GM19395 (cell line): ENCODE data around the gene FOXP1.

Source experiments
- ATAC-seq: cut with Tn5 transposase; IDR thresholded peaks from one replicate; pipeline ENCODE4 v1.9.1; 2021; ENCODE audit warnings: mild to moderate bottlenecking, moderate library complexity; ENCODE audit not compliant: unreplicated experiment

FOXP1 gene

DNA sequence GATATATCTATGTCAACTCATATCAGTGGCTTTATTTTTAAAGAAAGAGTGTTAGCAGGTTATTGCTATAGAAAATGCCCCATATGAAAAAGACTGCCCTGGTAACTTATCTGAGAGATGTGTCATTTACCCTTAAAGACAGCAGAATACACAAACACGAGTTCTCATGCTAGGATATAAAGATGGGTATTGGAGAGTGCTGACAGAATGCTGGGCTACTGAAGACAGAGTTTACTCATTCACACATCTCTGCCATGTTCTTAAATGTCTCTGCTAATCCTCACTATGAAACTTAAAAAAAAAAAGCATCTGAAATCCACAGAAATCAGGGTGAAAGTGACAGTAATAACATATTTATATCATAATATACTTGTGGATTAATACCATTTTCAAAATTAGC is 126.7 kb downstream of the FOXP1 start:
- ATAC-seq = no peak

DNA sequence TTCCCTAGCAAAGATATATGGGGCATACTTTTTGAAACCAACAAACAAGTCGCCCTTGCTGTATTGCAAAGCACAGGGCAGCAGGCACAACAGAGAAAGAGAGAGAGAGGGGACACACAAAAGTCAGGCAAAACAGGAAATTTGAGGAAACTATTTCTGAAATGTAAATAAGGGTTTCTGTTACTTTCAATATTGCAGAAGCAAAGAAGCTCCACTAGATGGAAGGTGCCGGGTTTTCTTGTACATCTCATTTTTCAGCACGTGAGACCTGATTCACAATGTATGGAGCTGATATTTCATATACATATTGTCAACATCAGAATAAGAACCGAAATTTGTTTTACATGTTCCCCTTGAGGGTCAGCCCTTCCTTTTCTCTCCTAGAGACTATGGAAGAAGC is 127.4 kb downstream of the FOXP1 start:
- no peak for ATAC-seq

DNA sequence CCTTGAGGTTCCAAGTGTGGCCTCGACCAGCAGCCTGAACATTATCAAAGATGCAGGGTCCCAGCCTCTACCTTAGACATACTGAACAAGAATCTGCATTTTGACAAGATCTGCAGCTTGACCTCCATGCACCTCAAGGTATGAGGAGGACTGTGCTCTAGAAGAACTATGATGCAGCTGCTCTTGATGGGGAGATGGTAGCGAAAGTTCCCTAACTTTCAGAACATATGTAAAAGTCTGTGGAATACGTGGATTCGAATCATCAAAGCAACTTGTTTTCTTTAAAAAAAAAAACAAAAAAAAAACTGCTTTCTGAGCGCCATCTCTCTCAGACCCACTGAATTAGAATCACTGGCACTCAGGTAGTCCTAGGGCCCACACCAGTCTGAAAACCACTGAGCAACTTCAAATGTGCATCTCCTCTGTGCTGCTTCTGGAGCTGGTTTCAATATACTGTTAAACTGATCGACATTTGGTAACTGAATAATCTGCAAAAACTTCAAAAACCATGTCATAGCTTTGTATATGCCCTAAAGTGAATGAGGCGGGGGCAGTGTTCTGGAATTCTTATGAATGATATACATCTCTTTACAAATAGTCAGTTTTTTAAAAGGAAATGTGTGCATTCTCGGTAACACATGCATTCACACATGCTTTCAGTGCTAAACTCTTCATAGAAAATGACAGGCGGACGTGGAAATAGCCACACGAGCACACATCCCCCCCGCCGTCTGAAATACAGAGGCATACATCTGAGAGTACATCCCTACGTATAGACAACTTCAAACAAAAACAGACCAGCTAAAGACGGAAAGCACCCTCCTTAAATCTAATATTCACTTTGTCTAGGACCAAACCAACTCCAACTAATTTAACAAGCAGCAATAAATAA is 128.8 kb downstream of the FOXP1 start:
- no peak for ATAC-seq

DNA sequence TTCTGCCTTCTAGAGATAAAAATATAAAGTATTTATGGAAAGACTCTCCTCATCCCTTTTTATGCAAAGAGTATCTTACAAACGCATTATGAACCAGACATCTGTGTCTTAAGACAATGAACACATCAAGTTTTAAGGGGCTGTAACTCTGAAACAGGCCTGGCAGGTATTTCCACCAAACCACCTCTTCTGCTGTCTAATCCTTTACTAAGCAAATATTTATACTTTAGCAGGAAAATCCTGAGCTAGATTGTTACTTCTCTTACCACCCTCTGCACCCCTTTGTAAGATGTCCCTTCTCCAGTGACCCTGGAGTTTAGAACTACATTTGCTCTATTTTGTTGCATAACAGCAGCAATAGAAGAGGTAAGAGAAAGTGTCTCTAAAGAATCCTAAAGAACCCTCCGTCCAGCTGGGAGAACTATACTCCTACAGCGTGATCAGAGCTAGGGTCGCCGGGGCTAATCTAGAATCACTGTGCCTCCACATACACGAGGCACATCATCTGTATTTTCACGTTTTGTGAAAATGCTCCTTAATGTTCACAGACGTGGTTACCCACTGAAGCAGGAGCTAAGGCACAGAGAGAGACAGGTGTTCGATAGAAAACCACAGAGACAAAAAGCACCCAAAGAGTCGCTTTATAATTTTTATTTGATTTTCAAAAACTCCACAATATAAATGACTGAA is 129.6 kb downstream of the FOXP1 start:
- ATAC-seq = no peak

DNA sequence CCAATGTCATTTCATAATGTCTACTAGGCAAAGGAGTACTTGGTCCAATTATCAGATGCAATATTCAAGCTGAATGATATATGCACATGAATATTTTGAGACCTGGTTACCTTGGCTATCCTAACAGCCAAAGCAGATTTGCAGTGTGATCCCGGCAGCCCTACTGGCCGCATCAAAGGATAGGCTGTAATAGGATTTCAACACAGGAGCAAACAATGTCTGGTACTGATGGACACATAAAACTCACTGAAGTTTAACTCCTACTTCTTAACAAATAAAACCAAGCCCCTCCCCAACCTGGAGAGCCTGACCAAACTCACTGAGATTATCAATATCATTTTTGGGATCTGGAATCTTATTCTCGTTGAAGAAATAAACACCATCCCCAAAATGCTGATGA is 130.2 kb downstream of the FOXP1 start:
- ATAC-seq = no peak

DNA sequence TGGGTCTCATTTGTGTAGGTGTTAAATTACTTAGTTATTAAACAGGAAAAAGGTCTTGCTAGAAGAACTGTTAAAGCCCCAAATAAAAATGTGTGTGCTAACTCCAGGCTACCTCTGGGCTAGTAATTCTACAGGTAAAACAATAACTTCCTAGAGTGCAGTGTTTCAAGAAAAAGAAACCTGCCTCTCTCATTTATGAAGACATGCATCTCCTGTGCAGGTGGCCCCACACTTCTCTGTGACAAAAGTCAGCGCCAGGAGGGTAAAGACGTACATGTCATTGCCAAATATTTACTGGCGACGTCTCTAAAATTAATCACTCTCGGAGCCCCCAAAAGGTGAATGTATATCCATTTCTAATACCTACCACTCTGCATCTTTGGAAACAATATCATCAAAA is 131.7 kb downstream of the FOXP1 start:
- no peak for ATAC-seq

DNA sequence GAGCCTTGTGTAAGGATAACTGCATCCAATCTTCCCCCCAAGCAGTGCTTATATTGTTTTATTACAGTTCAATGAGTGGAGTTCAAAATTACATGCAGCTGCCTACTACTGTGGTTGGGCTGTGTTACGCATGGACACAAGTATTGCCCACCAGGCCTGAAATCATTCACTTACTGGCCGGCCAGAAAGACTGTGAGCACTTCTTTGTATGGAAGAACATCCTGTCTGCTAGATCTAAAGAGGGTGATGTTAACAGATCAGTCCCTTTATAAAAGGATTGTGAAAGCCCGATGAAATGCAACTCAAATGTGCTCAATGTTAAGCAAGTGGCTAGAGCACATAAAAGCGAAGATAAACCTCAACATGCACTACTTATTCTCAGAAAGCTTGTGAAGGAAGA is 132.5 kb downstream of the FOXP1 start:
- no peak for ATAC-seq

DNA sequence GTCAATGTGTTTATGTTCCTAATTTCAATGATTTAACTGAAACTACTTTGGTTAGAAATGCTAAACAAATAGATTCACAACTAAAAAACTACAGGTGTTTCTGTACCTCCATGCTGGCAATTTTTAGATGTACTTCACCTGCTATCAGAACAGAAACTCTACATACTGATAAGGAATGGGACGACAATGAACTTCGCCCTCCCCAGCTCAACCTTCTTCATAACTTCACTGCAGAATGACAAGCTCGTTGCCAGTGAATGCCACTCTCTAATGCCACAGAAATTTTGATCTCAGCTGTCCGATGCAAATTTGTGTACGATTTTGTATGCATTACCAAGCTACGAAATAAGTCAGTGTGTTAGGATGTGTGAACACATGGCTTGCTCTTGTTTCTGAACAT is 133.4 kb downstream of the FOXP1 start:
- no peak for ATAC-seq

DNA sequence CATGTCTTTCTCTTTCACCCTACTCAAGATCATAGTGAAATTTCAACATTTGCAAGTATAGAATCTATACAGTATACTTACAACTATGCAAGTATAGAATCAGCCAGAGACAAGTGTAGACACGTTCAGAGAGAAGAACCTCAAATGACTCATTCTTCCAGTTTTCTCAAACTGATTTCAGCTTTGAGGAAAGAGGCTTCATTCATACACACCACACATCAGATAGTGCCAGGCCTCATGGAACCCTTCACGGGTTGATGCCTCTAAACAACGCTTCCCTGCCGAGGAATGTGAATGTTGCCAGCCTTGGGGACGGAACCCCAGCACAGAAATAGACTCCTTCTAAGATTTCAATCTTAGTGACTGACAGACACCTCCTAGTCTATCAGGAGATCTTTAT is 135.7 kb downstream of the FOXP1 start:
- no peak for ATAC-seq

DNA sequence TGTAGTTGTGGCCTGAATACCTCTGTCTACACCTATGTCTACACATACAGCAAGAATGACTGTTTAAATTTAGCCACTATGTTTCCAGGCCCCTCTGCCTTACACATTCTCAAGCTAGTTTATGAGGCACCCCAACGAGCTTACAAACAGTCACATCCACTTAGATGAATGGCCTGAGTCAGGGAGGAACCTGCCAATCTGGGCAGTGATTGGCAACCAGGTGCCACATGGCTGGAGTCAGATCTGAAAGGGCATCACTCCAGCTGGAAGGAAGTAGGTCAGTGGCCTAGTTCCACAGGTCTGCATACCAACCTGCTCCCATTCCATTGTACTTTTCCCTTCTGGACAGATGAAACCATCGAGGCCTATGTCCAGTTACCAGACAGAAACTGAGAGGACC is 136.3 kb downstream of the FOXP1 start:
- ATAC-seq = no peak

DNA sequence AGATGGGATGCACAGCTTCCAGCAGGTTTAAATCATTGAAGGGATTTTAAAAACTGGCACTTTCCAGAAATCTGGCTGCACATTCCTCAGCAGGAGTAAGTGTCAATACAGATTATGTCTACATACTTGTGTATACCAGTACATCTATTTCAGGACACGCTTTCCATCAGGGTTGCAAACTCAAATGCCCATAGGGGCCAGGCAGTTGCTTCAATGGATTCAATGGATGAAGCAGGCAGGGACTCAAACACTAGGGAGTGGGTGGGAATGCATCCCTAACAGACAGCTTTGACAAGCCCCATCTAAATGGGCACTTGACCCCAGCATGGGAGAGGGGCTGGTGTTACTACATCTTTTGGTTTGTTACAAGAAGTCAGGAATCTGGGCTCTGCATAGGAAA is 136.8 kb downstream of the FOXP1 start:
- no peak for ATAC-seq

DNA sequence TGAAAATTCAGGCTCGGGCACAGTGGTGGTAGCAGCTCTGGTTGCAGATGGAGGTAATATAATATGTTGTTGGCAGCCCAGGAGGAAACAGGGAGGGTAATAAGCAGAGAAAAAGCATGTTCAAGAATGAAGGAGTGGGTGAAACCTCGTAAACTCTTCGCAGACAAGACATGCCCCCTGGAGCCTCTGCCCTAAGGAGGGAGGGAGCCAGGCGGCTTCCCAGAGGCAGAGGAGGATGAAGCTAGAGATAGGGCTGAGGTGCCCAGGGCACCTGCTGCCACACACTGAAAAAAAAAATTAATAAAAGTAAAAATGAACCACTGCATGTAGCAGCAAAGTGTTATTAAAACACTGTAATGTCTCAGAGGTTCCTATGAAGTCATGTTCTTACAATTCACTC is 137.3 kb downstream of the FOXP1 start:
- ATAC-seq = no peak

DNA sequence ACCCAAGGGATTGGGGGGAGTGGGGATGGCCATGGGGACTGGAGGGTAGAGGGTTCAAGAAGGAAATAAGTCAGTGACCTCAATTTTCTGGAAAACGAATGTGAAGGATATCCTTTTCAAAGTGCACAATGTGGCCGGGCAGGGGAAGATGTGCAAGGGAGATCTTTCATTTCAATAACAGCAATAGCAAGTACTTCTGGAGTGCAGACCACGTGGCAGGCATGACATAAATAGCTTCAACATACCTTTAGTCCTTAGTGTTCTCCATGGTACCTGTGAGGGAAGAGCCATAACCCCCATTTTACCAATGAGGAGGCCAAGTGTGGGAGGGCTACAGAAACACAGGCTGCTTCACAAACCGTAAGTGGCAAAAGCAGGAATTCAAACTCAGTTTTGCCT is 138.7 kb downstream of the FOXP1 start:
- ATAC-seq = no peak

DNA sequence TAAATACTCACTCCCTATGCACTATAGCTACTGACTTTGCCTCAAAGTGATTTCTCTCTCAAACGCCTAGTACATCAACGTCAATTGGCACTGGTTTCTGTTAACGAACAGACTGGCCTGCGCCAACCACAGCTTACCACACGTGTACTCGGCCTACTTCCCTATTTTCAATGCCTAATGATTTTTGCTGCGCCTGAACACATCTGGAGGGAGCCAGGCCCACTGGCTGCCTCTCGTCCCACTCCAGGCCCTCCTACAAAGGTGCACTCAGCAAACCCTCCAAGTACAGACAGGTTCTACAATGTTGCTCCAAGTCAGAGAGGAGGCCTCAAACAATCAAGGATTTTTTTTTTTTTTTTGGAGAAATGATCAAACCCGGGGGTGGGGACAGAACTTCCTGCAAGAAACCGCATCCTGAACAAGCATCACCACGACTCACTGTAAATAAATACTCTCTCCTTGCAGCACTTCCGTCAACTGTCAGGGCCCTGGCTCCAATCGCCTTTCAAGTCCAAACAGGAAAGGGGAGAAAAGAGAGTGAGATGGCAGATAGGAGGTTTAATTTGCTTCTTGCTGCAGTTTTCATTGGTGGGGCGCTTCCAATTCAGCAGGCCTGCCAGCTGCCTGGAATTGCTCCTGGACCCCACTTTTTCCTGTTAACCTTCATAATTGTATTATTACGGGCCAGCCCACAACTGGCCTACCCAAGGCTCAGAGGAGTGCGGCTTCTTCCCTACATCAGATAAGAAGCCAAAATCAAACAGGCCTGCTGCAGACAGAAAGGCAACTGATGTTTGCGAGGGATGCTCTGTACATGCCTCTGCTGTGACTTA is 139.3 kb downstream of the FOXP1 start:
- ATAC-seq = peak; percentile 90

DNA sequence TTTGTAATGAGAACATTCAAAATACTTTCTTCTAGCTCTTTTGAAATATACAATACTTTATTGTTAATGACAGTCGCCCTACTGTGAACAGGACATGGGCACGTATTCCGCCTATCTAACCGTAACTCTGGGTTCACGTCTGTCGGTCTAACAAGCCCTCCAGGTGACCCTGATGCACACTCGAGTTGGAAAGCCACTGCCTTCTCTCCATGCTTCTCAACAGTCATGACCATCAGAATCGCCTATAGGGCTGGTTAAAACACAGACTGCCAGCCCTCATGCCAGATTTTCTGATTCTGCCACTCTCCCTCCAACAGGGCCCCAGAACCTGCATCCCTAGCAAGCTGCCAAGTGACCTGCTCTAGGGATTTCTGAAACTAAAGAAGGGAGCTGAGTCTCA is 140.2 kb downstream of the FOXP1 start:
- ATAC-seq = no peak

DNA sequence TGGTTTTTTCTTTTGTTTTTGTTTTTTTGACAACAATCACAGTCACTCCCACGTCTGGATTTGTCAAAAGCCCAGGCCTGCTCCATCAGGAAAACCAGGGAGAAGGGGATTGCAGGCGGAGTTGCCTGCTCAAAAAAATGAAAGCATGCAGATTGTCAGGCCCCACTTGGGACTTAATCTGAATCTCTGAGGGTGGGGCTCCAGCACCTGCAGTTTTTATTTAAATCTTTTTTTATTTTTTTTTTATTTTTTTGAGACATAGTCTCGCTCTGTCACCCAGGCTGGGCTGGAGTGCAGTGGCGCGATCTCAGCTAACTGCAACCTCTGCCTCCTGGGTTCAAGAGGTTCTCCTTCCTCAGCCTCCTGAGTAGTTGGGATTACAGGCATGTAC is 140.9 kb downstream of the FOXP1 start:
- no peak for ATAC-seq

DNA sequence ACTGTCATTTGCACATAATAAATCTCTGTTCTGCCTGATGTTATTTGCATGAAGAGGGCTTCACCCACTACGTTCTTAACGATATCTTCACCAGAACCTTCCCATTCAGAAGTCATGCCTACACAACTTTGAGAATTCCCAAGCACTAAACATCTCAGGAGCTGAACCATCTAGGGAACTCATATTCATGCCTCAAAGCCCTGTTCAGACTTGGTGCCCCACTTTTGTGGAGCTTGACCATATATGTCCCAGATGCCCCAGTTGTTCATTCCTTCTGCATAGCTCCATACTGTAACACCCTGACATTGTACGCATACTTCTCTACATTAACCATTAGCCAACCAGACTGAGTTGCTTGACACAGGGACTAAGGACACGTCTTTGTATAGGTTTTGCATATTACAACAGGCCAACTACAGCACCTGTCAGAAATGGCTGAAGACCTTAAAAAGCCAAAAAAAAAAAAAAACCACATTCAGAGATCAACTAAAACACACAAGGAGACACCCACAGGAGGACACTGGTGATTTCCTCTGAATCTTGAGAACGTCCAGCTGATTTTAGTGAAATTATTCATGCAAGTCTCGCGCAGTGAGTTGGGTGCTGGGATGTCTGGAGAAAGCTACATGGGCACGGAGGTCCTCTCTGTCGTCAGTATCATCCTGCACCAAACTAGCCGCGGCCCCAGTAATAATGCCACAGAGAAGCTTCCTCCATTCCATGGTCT is 141.4 kb downstream of the FOXP1 start:
- no peak for ATAC-seq

DNA sequence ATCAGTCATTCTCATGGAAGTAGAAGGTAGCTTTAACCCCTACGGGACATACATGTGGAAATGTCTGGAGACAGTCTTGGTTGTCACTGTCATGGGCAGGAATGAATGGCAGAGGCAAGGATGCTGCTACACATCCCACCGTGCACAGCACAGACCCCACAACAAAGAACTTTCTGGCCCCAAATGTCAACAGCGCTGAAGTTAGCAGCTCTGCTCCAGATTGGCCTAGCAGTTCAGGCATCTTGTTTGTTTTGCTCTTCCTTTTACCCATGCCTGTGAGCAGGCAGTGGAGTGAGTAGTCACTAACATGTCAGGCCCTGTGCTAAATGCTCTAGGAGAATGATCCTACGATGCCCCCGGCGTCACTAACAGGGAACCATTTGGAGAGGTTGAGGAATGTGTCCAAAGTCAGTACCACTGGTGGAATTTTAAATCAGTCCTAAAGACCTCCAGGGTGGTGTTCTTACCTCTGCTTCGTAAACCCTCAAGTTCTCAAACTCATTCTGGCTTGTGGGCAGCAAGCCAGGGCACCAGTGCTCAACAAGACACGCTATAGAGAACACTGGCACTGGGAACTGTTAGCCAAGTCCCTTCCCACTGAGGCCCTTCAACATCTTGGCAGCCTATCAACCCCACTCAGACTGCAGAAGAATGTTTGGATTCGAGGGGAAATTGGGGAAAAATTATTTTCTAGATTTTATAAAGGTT is 142.2 kb downstream of the FOXP1 start:
- no peak for ATAC-seq

DNA sequence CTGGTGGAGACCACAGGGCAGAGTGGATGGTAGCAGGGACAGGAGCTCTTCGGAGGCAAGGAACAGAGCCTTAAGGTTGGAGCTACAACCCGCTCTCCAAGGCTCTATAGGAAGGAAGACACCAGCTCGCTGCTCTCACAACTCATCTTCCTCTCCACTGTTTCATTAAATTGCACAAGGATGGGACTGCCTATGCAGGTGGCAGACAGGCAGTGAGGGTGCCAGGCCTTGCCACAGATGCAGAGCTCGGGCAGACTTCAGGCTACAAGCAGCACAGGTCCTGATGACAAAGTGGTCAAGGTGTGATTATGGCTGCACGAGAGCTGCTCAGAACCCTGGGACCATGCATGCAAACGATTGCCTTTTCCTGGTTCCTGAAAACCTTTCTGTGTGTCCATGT is 144.6 kb downstream of the FOXP1 start:
- ATAC-seq = no peak

DNA sequence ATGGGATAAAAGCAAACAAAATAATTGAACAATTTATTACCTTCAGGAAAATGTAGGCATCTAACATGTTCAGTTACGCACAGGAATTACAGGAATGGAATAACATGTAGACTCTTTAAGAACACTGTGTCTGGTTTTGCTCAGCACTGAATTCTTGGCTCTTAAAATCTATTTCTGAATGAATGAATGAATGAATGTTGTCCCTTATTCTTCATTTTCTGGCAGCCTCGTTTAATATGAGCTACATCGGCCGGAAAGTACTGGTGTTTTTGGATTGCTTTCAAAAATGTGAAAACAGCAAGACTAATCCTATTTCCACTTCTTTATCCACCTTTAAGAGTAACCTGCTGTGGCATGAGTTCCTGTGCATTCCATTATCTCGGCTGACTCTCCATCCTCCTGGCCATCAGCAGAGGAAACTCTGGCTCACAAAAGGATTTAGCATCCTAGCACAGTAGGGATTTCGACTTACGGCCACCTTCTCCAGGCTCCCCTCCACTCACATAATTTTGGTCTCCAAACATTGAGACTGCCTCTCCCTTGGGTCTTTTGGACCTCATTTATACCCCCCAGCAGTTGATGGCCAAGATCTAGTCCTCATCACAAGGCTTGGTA is 145.3 kb downstream of the FOXP1 start:
- no peak for ATAC-seq
